COR-L47 (cell line): ENCODE results near the gene SNAP29.
A peak's percentile ranks its signal among the peaks of the same experiment; 100 is the strongest.
"Not testable (repeated sequence)": the region's sequence is repeated elsewhere in the genome, so short reads cannot be mapped to it uniquely, and the experiment has no call there.

ENCODE experiments used
- DNase-seq: peaks from one replicate; lab custom pipeline; 2025; lab: John Stamatoyannopoulos, UW

The SNAP29 gene

DNA sequence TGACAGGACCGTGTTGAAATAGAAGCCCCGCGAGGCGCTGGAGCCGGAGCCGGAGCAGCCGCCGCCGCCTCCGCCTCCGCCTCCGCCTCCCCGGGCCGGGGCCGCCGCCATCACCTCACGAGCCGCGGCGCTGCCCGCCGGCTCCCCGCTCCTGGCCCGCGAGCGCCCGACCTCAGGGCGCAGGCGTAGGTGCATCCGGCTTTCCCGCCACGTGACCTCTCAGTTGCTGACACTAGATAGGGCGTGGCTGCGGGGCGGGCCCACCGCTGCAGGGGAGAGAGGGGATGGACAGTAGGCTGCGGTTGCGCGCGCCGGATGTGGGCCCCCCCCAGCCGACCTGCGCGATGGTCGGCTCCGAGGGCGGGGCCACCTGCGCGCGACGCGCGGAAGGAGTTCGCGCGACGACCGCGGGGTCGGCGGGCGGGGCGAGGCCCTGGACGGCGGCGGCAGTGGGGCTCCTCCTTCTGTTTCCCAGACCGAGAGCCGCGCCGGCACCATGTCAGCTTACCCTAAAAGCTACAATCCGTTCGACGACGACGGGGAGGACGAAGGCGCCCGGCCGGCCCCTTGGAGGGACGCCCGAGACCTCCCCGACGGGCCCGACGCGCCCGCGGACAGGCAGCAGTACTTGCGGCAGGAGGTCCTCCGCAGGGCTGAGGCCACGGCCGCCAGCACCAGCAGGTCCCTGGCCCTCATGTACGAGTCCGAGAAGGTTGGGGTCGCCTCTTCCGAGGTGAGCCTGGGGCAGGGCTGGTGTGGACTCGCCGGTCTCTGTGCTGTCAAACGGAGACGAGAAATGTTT is at the start of gene SNAP29, which contains the start of gene PI4KA:
SNAP29 (plus strand) TSS at position 393 of the 802 bp plus-strand sequence; CDS start at position 497, 104 bp downstream.
PI4KA (minus strand) TSS at position 197 of the 802 bp plus-strand sequence; CDS start at position 111, 86 bp downstream.
- DNase-seq: peak; percentile 97

DNA sequence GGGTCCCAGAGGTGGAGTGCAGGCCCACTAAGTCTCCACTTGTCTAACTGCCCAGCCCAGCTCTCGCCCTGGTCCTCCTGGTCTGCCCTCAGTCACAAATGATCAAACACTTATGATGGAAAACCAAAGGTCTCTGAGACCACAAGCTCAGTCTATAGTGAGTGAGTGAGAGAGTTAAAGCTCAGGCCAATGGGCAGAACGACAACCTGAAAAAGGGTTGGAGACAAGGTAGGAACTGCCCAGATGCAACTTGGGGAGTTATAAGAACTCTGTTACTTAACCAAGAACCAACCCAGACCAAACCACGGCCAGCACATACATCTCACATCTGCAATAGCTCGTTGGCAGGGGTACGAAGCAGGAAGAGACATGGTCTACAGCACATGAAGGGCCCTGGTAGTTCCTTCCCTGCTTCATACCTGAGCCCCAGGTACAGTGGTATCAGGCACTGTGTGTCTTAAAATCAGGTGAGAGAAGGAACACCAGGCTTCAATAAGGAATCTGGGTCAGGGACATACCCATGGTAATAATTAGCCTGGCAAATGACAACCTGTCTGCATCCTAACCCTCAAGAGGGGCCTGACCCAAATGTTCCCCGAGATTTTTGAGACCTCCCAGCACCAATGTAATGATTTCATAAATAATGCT is 49.1 kb upstream of the SNAP29 start:
- no peak for DNase-seq

DNA sequence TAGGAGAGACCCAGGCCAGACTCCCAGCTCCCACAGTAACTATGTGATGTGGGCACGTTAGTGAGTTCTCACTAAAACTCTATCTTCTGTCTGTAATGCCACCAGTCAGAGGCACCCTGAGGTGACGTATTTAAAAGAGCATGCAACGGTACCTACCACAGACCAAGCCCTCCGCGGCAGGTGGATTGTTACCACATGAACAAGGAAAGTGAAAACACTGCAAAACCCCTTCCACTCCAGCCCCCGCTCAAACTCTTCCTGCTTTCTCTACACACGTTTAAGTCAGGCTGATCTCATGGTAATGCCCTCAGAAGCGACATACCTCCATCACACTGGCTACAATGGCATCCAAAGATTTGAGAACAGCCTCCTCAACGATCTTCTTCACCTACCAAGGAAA is 48.2 kb upstream of the SNAP29 start:
- no peak for DNase-seq

DNA sequence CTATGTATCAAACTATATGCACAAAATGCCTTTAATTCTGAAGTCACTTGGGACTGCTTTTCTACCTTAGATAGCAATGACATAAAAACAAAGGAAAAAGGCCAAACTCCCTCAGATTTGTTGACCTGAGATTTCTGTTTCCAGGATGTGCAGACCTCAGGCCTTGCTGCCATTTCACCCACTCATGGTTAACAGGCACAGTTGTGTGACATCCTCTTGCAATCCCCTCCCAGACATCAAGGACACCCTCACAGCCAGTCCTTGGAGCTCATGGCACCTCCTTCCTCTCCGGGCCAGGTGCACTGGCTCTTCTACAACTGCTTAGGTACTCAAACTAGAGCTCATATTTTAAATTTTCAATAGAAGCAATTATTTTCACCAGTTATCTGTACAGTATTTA is 47.6 kb upstream of the SNAP29 start:
- no peak for DNase-seq

DNA sequence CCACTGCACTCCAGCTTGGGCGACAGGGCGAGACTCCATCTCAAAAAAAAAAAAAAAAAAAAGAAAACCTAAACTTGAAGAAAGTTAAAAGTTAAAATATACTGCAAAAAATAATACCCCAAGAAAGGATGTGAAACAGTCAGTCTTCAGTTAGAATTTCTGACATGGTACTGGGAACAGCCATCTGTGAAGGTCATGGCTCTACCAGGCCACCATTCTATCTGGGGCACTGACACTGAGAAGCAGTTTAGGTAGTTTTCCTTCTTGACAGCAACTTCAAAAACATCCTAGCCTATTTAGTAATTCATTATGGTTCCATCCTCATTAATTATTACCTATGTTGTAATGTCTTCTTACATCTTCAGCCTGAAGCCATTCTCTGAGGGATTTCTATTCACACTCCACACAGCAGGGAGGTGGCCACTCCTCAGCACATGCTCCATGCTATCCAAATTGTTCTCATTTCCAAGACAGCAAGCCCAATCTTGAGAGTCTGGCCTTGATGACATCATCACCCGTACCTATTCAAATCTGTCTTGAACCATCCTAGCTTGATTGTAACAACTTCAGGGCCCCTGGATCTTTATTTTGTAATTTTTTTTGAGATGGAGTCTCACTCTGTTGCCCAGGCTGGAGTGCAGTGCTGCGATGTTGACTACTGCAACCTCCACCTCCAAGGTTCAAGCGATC is 46.7 kb upstream of the SNAP29 start:
- no peak for DNase-seq

DNA sequence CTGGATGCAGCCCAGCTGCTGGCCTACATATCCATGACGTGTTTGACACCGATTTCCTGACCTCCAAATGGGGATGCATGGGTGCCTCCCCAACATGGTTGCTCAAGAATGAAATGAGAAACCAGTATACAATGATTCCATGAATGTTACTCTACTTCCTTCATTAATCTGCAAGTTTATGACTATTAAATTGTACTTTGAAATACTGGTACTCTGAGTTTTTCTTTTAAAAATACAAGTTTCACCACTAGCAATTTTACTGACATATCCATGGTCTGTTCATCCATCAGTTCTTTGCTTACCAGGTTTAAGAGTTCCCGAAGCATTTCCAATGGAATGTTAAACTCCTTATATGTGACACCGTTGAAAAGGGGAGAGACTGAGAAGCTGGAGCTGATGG is 45.8 kb upstream of the SNAP29 start:
- DNase-seq: no peak

DNA sequence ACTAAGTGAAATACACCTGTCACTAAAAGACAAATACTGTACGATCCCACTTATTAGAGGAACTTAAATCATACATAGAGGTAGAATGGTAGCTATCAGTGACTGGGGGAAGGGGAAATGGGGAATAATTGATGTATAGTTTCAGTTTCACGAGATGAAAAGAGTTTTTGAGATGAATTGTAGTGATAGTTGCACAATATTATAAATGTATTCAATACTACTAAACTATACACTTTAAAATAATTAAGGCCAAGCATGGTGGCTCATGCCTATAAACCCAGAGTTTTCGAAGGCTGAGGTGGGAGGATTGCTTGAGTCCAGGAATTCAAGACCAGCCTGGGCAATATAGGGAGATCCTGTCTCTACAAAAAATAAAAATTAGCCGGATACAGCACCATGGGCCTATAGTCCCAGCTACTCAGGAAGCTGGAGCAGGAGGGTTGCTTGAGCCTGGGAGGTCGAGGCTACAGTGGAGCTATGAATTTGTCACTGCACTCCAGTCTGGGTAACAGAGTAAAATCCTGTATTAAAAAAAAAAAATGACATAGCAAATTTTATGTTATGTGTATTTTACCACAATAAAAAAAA is 44.5 kb upstream of the SNAP29 start:
- DNase-seq: no peak

DNA sequence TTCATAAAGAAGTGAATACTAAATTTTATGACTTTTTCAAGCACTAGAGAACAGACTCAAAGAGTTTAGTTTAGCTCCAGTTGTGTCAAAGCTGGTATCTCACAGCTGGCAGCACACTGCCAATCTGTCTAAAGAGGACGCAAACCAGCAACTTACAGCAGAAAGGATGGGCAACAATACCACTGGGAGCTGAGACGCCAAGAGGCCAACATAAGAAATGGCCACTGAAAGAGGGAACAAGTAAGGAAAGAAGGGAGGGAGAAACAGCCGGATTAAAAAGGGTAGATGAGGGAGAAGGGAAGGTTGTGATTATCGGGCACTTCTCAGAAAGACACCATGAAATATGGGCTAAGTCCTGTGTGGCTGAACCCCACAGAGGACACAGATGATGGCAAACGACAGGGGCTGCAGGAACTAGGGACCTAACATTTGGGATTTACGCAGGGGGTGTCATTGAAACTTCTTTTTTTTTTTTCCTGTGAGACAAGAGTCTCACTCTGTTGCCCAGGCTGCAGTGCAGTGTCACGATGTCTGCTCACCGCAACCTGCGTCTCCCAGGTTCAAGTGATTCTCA is 43.2 kb upstream of the SNAP29 start:
- DNase-seq: no peak

DNA sequence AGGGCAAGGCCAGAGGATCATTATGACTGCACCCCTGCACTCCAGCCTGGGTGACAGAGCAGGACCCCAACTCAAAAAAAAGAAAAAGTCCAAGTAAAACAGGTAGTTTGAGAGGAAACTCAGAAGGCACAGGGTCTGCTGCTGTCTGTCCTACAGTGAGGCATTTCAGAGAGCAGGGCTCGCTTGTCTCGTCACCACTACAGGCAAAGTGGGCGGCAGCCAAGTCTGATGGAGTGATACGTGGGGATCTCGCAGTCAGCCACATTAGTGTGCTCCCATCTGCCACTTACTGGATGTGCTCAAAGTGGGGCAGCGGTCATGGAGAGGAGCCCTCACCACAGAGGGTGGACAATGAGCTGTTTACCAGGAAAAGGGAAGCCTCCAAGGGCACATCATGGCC is 42.2 kb upstream of the SNAP29 start:
- no peak for DNase-seq

DNA sequence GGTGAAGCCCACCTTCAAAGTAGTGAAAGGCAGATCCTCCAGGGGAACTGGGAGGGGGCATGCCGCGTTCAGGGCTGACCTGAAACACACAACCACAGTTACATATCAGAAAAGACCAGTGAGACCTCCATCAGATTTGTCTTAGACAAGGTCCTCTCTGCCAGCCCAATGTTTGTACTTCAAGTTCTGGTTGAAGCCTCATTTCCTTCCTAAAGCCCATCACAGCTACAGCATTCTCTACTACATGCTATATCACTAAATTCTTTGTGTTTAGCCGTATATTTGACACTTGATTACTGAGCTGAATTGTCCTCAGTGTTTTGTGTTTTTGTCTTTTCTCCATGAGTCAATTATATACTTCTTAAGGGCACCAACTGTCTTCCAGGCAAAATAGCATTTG is 40.3 kb upstream of the SNAP29 start:
- DNase-seq: no peak

DNA sequence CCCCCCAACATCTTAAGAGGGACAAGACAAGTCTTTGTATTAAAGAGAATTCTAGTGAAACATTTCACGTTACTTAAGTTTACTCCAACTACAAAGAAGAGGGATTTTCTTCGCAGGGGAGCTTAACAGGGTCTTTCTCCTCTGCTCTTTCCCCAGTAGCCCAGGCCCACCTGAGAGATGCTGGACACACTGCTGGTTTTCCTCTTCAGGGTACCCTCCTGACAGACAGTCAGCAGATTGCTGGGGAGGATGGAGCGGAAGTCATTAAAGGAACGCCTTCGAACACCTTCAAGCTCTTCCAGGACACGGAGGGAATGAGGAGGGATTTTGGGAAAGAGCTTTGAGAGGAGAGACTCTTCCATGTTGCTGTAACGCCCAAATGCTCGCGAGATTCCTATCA is 39.3 kb upstream of the SNAP29 start:
- no peak for DNase-seq

DNA sequence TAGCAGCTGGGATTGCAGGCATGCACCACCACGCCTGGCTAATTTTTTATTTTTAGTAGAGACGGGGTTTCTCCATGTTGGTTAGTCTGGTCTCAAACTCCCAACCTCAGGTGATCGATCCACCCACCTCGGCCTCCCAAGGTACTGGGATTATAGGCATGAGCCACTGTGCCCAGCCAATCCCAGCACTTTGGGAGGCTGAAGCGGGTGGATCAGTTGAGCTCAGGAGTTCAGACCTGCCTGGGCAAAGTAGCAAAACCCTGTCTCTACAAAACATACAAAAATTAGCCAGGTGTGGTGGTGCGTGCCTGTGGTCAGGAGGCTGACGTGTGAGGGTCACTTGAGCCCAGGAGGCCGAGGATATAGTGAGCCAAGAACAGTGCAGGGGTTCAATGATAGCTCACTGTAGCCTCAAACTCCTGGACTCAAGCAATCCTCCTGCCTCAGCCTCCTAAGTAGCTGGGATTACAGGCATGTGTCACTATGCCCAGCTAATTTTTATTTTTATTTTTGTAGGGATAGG is 37.0 kb upstream of the SNAP29 start:
- not testable (repeated sequence) for DNase-seq

DNA sequence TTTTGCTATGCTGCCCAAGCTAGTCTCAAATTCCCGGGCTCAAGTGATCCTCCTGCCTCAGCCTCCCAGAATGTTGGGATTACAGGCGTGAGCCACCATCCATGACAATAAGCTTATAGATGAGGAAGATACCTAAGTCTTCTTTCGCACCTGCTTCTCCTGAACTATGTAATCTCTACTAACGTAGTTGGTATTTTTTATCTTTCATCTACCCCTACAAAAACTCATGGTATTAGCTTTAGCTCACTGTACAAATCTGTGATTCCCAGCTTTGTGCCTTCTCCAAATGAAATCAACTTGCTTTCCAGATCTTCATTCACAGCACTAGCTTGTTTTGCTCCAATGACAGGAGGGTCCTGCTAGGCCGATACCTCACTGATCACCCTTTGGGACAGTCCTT is 36.6 kb upstream of the SNAP29 start:
- no peak for DNase-seq

DNA sequence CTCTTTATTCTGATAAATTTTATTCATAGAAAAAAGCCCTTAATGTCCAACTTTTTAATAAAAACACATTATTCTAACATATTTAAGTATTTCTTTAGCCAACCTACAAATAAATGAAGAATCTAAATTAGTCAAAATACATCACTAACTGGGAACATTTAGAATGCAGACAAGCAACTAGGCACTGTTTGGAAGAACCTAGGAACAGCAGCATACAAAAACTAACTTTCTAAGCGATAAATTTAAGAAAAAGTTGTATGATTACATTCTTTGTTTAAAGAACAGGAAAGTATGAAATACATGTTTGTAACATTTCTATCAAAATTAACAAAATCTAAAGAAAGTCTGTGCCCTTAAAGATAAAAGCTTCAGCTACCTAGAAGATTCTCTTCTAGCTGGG is 35.5 kb upstream of the SNAP29 start:
- no peak for DNase-seq

DNA sequence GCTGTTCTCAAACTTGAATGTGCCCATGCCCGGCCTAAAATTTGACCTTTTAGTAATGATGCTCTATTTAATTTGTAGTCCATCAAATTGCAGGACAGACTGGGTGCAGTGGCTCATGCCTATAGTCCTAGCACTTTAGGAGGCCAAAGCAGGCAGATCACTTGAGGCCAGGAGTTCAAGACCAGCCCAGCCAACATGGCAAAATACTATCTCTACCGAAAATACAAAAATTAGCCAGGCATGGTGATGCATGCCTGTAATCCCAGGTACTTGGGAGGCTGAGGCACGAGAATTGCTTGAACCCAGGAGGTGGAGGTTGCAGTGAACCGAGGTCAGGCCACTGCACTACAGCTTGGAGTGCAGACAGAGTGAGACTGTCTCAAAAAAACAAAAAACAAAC is 33.6 kb upstream of the SNAP29 start:
- DNase-seq: not testable (repeated sequence)

DNA sequence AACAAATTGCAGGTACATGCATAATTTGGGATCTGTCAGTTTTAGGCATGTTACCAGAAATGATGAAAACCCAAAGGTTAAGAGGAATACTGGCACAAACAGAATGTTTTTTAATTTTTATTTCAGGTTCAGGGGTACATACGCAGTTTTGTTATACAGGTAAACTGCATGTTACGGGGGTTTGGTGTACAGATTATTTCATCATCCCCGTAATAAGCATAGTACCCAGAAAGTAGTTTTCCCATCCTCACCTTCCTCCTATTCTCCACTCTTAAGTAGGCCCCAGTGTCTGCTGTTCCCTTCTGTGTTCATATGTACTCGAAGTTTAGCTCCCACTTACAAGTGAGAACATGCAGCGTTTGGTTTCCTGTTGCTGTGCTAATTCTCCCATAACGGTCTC is 33.2 kb upstream of the SNAP29 start:
- no peak for DNase-seq

DNA sequence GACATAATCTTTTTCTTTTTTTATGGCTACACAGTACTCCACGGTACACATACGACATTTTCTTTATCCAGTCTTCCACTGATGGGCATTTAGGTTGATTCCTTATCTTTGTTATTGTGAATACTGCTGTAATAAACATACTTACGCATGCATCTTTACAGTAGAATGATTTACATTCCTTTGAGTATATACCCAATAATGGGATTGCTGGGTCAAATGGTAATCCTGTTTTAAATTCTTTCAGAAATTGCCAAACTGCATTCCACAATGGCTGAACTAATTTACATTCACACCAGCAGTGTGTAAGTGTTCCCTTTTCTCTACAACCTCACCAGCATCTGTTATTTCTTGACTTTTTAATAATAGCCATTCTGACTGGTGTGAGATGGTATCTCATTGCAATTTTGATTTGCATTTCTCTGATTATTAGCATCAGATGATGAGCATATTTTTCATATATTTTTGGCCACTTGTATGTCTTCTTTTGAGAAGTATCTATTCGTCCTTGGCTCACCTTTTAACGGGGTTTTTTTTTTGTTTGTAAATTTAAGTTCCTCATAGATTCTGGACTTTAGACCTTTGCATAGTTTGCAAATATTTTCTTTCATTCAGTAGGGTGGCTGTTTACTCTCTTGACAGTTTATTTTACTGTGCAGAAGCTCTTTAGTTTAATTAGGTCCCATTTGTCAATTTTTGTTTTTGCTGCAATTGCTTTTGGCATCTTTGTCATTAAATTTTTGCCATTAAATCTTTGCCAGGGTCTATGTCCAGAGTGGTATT is 32.2 kb upstream of the SNAP29 start:
- not testable (repeated sequence) for DNase-seq

DNA sequence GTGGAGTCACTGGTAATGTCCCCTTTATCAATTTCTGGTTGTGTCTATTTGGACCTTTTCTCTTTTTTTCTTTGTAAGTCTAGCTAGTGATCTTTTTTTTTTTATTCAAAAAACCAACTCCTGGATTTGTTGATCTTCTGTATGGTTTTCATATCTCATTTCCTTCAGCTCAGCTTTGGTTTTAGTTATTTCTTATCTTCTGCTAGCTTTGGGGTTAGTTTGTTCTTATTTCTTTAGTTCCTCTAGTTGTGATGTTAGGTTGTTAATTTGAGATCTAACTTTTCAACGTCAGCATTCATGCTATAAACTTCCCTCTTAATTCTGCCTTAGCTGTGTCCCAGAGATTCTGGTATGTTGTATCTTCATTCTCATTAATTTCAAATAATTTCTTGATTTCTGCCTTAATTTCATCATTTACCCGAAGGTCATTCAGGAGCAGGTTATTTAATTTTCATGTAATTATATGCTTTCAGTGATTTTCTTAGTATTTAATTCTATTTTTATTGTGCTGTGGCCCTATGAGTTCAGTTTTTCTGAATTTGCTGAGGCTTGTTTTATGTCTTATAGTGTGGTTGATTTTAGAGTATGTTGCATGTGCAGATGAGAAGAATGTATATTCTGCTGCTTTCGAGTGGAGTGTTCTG is 29.2 kb upstream of the SNAP29 start:
- no peak for DNase-seq

DNA sequence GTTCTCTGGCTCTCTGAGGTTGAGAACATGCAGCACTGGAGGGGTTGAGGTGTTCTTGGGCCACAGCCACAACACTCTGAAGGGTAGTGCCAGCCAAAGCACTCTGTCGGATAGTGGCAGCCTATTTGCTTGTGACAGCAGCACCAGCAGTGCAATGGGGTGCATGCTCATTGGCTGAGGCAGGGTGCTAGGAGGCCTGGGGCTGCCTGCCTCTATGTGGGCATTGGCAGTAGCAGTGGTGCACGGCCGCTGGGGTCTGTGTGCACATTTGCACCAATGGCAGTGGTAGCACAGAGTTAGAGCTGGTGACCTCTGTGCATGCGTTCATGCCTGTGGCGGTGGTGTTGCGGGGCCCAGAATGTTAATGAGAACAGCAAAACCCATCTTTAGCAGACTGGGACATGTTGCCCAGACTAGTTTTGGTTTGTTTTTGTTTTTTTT is 25.6 kb upstream of the SNAP29 start:
- DNase-seq: no peak

DNA sequence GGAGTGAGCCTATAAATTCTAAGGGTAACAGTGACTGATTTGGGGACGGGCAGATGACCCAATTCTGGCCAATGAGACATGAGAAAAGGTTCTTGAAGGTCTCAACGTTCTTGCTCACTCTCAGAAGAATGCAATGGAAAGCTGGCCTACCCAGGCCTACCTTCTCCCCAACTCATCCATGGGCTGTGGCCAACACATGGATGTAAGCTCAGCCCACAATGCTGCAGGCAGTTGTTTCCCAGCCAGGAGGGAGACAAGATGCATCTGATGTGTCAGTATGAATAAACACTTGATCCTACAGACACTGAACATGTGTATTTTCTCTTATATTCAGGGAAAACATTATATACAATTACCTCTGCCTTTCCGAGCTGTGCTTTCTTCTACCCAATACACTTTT is 24.6 kb upstream of the SNAP29 start:
- DNase-seq: no peak

DNA sequence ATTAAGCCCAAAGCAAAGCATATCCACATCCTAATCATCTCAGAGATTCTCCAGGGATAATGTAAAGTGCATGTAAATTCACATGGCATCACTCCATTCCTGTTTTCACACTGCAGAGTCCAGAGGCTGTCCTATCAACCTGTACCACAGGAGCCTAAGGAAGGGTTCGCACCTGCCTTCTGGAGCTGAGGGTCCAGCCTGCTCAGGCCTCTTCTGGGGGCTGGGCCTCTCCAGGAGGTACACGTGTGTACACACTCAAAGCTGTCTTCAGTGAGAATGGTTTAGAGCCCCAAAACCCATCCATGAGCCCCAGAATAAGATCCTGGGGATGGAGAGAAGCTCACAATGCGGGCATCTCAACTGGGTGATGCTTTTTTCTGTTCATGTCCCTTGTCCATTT is 24.1 kb upstream of the SNAP29 start:
- no peak for DNase-seq
